ENCODE measurements around the gene UFSP2. TPM values are rescaled to one million over a fixed set of nuclear protein-coding genes. Genes with fewer than 3 reads are reported as not detected.

Gene UFSP2
- total and polyA plus RNA-seq, 2 of the 4 experiments (the other 2 are of a cell fraction) = 21.8 to 43.7 TPM

DNA sequence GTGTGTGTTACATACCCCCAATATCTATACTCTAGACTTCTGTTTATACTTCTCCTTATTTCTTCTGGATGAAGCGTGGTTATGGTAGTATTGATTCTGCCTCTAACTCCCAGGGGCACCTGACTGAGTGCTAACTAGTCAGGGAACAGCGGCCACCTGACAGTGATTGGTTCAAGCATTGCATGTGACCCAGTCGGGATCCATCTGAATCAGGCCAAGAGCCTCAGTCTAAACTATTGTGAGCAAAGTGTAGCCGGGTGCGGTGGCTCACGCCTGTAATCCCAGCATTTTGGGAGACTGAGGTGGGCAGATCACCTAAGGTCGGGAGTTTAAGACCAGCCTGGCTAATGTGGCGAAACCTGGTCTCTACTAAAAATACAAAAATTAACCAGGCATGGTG is 35.8 kb upstream of the UFSP2 start:
- no peak overlapping the region for H2BK15ac ChIP-seq (ENCODE audit: low read depth, low read length)
- no peak overlapping the region for H3K56ac ChIP-seq (ENCODE audit: extremely low read depth, insufficient read depth, low read length)
- H4K91ac ChIP-seq (ENCODE audit: insufficient read depth, low read depth, low read length) = no peak overlapping the region
- H3K27ac ChIP-seq (ENCODE audit: insufficient read depth, low read length) = no peak overlapping the region
- POLR2A ChIA-PET (ENCODE audit: unreplicated experiment) = no interaction called here
- DNase-seq = no peak
- no peak overlapping the region for H2AK9ac ChIP-seq (replicated peaks; ENCODE audit: low read depth, low read length, poor library complexity)
- no peak overlapping the region for H4K5ac ChIP-seq (ENCODE audit: low read depth, low read length)
- H2AFZ ChIP-seq (replicated peaks; ENCODE audit: low read length, poor library complexity) = no peak overlapping the region
- H3K23ac ChIP-seq (ENCODE audit: low read depth, low read length) = no peak overlapping the region
- TF ChIP-seq BHLHE40 (IDR thresholded peaks at IDR 0.05; ENCODE audit: low read depth, low read length) = no peak
- TF ChIP-seq MAZ (IDR thresholded peaks at IDR 0.05; ENCODE audit: borderline replicate concordance, low read depth, low read length) = no peak
- TF ChIP-seq, protein P1, sequence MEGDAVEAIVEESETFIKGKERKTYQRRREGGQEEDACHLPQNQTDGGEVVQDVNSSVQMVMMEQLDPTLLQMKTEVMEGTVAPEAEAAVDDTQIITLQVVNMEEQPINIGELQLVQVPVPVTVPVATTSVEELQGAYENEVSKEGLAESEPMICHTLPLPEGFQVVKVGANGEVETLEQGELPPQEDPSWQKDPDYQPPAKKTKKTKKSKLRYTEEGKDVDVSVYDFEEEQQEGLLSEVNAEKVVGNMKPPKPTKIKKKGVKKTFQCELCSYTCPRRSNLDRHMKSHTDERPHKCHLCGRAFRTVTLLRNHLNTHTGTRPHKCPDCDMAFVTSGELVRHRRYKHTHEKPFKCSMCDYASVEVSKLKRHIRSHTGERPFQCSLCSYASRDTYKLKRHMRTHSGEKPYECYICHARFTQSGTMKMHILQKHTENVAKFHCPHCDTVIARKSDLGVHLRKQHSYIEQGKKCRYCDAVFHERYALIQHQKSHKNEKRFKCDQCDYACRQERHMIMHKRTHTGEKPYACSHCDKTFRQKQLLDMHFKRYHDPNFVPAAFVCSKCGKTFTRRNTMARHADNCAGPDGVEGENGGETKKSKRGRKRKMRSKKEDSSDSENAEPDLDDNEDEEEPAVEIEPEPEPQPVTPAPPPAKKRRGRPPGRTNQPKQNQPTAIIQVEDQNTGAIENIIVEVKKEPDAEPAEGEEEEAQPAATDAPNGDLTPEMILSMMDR (conservative IDR thresholded peaks at IDR 0.05; ENCODE audit: low read depth, low read length) = no peak
- no peak for TF ChIP-seq FOS (IDR thresholded peaks at IDR 0.05; ENCODE audit: low read depth, low read length)
- TF ChIP-seq SMC3 (IDR thresholded peaks at IDR 0.05; ENCODE audit: low read depth, low read length) = no peak
- no peak for TF ChIP-seq CEBPB (IDR thresholded peaks at IDR 0.05; ENCODE audit: low read depth, low read length)
- TF ChIP-seq POLR2A (IDR thresholded peaks at IDR 0.05; ENCODE audit: low read depth, low read length) = no peak
- no peak for TF ChIP-seq RCOR1 (IDR thresholded peaks at IDR 0.05; ENCODE audit: insufficient replicate concordance, low read length)
- TF ChIP-seq MAFK (IDR thresholded peaks at IDR 0.05; ENCODE audit: low read depth, low read length) = no peak
- TF ChIP-seq CHD1 (IDR thresholded peaks at IDR 0.05; ENCODE audit: low read depth, low read length) = no peak
- TF ChIP-seq NFE2L2 (IDR thresholded peaks at IDR 0.05; ENCODE audit: low read depth, low read length) = no peak
- TF ChIP-seq, protein P2, sequence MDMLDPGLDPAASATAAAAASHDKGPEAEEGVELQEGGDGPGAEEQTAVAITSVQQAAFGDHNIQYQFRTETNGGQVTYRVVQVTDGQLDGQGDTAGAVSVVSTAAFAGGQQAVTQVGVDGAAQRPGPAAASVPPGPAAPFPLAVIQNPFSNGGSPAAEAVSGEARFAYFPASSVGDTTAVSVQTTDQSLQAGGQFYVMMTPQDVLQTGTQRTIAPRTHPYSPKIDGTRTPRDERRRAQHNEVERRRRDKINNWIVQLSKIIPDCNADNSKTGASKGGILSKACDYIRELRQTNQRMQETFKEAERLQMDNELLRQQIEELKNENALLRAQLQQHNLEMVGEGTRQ (IDR thresholded peaks at IDR 0.05; ENCODE audit: low read depth, low read length) = no peak
- TF ChIP-seq MXI1 (IDR thresholded peaks at IDR 0.05; ENCODE audit: borderline replicate concordance, low read depth, low read length) = no peak
- no peak for TF ChIP-seq RFX5 (IDR thresholded peaks at IDR 0.05; ENCODE audit: low read depth, low read length)
- TF ChIP-seq, protein P3, sequence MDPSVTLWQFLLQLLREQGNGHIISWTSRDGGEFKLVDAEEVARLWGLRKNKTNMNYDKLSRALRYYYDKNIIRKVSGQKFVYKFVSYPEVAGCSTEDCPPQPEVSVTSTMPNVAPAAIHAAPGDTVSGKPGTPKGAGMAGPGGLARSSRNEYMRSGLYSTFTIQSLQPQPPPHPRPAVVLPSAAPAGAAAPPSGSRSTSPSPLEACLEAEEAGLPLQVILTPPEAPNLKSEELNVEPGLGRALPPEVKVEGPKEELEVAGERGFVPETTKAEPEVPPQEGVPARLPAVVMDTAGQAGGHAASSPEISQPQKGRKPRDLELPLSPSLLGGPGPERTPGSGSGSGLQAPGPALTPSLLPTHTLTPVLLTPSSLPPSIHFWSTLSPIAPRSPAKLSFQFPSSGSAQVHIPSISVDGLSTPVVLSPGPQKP (IDR thresholded peaks at IDR 0.05; ENCODE audit: borderline replicate concordance, low read depth, low read length) = no peak
- TF ChIP-seq RAD21 (IDR thresholded peaks at IDR 0.05; ENCODE audit: low read length) = no peak
- no TSS peak for BruUV-seq (replicated peaks)
- H3K18ac ChIP-seq (ENCODE audit: low read depth, low read length) = no peak overlapping the region
- H4K20me1 ChIP-seq (ENCODE audit: insufficient read depth, low read length) = no peaks in the 10 kb centered on the region
- H2BK20ac ChIP-seq (ENCODE audit: low read depth, low read length) = no peak overlapping the region
- no peak overlapping the region for H3K14ac ChIP-seq (replicated peaks; ENCODE audit: low read depth, low read length)
- H3K27me3 ChIP-seq (ENCODE audit: control insufficient read depth, insufficient read depth, low read length) = no peaks in the 10 kb centered on the region
- H3K4ac ChIP-seq (ENCODE audit: low read depth, low read length) = no peak overlapping the region
- H3K9me1 ChIP-seq (ENCODE audit: insufficient read depth, low read length) = peaks cover 7% of the 10 kb centered on the region
- H4K8ac ChIP-seq (ENCODE audit: low read depth in 2 of 2, low read length in 2 of 2) = no peak overlapping the region
- in situ Hi-C loops (cut with MboI; ENCODE audit: low sequenced_read_pairs) (no loop called here), dilution Hi-C loops (cut with HindIII; ENCODE audit: low sequenced_read_pairs, unreplicated experiment) (no loop called here), intact Hi-C loops (cut with micrococcal nuclease) (no loop called here)
- WGBS, 2 experiments (ENCODE audit: extremely low coverage in 2 of 2, insufficient read length in 1 of 2) = 80% methylated on average over 2 of the region's 8 CpGs; no CpG with 5 or more reads in 1 of the 2 experiments
- CTCF ChIA-PET = no interaction called here
- H3K4me2 ChIP-seq (ENCODE audit: low read depth, low read length) = no peak overlapping the region
- no peak overlapping the region for H2BK5ac ChIP-seq (ENCODE audit: low read depth, low read length, poor library complexity, severe bottlenecking)
- H3K4me3 ChIP-seq (ENCODE audit: insufficient read depth, low read depth, low read length) = no peak overlapping the region
- H3K9ac ChIP-seq (ENCODE audit: low read depth, low read length) = no peak overlapping the region
- H3K36me3 ChIP-seq (ENCODE audit: control insufficient read depth, insufficient read depth, low read length) = no peaks in the 10 kb centered on the region
- H3K4me1 ChIP-seq (ENCODE audit: control insufficient read depth, insufficient read depth, low read length) = peaks cover 10% of the 10 kb centered on the region
- H2BK120ac ChIP-seq (ENCODE audit: low read depth, low read length) = no peak overlapping the region
- H3K9me3 ChIP-seq (ENCODE audit: control insufficient read depth, insufficient read depth, low read length) = no peaks in the 10 kb centered on the region
- no peak overlapping the region for H2AK5ac ChIP-seq (ENCODE audit: low read depth, low read length)
- H3K79me1 ChIP-seq (ENCODE audit: low read depth in 1 of 2, low read length in 2 of 2) = no peaks in the 10 kb centered on the region
- ATAC-seq (ENCODE audit: low read depth) = no peak

All from IMR-90 (cell line).